Mesenchymal stem cell (in vitro differentiated cells and primary cell): ENCODE results near the gene ADGRL3.

Experiments used
- DNase-seq: peaks from one replicate; pipeline ENCODE4 v3.0.0-alpha.2; 2013
- H2AFZ ChIP-seq: one replicate; pipeline ENCODE4 v1.6.1; 2013; ENCODE audit warnings: low read depth, mild to moderate bottlenecking, control low read depth, inconsistent platforms, low read length, moderate library complexity
- H2AK5ac ChIP-seq: 2 replicates; pipeline ENCODE4 v1.6.1; 2013; ENCODE audit warnings: low read length, moderate library complexity, mild to moderate bottlenecking, inconsistent platforms; ENCODE audit not compliant: severe bottlenecking
- H2BK120ac ChIP-seq: one replicate; pipeline ENCODE4 v1.6.1; 2013; ENCODE audit warnings: low read depth, mild to moderate bottlenecking, inconsistent platforms, low read length, moderate library complexity
- H2BK12ac ChIP-seq, 2 experiments: one replicate each; pipeline ENCODE4 v1.6.1; 2013; ENCODE audit warnings: inconsistent platforms in 2 of 2, low read length in 2 of 2, mild to moderate bottlenecking in 2 of 2, moderate library complexity in 2 of 2, control low read depth in 1 of 2
- H2BK15ac ChIP-seq: one replicate; pipeline ENCODE4 v1.6.1; 2013; ENCODE audit warnings: mild to moderate bottlenecking, low read depth, inconsistent platforms; ENCODE audit not compliant: poor library complexity, severe bottlenecking
- H2BK5ac ChIP-seq: 2 replicates; pipeline ENCODE4 v1.6.1; 2013; ENCODE audit warnings: low read depth, mild to moderate bottlenecking, low read length, control low read depth, inconsistent platforms; ENCODE audit not compliant: poor library complexity, severe bottlenecking
- H3K14ac ChIP-seq, 2 experiments: one replicate each; pipeline ENCODE4 v1.6.1; 2013; ENCODE audit warnings: inconsistent platforms in 2 of 2, low read length in 2 of 2, control low read depth in 1 of 2, mild to moderate bottlenecking in 1 of 2, moderate library complexity in 1 of 2
- H3K18ac ChIP-seq, 2 experiments: one replicate each; pipeline ENCODE4 v1.6.1; 2013; ENCODE audit warnings: inconsistent platforms in 2 of 2, low read length in 2 of 2, control low read depth in 1 of 2, low read depth in 1 of 2, mild to moderate bottlenecking in 1 of 2
- H3K23ac ChIP-seq, 2 experiments: one replicate each; pipeline ENCODE4 v1.6.1; 2013; ENCODE audit warnings: inconsistent platforms in 2 of 2, low read length in 2 of 2, mild to moderate bottlenecking in 2 of 2, moderate library complexity in 2 of 2, control low read depth in 1 of 2
- H3K27ac ChIP-seq: 2 replicates; pipeline ENCODE4 v1.5.1; 2013; ENCODE audit warnings: mild to moderate bottlenecking, moderate library complexity, low read length, control low read depth, inconsistent platforms; ENCODE audit not compliant: poor library complexity, severe bottlenecking
- H3K27me3 ChIP-seq, 2 experiments: 2 replicates each; pipeline versions ENCODE4 v1.6.1 to v1.7.0; 2013; ENCODE audit warnings: low read length in 2 of 2, mild to moderate bottlenecking in 2 of 2, moderate library complexity in 2 of 2, control low read depth in 1 of 2, inconsistent platforms in 1 of 2; ENCODE audit not compliant: control insufficient read depth in 1 of 2, insufficient read depth in 1 of 2
- H3K36me3 ChIP-seq, 2 experiments: 2 replicates each; pipeline versions ENCODE4 v1.6.1 to v1.7.0; 2013; ENCODE audit warnings: low read length in 2 of 2, control low read depth in 1 of 2, inconsistent platforms in 1 of 2, low read depth in 1 of 2, mild to moderate bottlenecking in 1 of 2; ENCODE audit not compliant: insufficient read depth in 2 of 2, control insufficient read depth in 1 of 2
- H3K4ac ChIP-seq, 2 experiments: one replicate each; pipeline ENCODE4 v1.6.1; 2013; ENCODE audit warnings: inconsistent platforms in 2 of 2, low read length in 2 of 2, mild to moderate bottlenecking in 2 of 2, moderate library complexity in 2 of 2, control low read depth in 1 of 2, low read depth in 1 of 2
- H3K4me1 ChIP-seq: 2 replicates; pipeline ENCODE4 v1.6.1; 2013; ENCODE audit warnings: low read depth, low read length, control low read depth; ENCODE audit not compliant: control insufficient read depth, insufficient read depth
- H3K4me2 ChIP-seq: 2 replicates; pipeline ENCODE4 v1.6.1; 2013; ENCODE audit warnings: low read length, mild to moderate bottlenecking, inconsistent platforms; ENCODE audit not compliant: poor library complexity, severe bottlenecking
- H3K4me3 ChIP-seq, 2 experiments: 2 replicates each; pipeline versions ENCODE4 v1.5.1 to v1.7.0; 2013; ENCODE audit warnings: low read length in 2 of 2, mild to moderate bottlenecking in 2 of 2, control low read depth in 1 of 2, low read depth in 1 of 2; ENCODE audit not compliant: insufficient read depth in 1 of 2
- H3K79me1 ChIP-seq: replicated peaks from 2 replicates; pipeline ENCODE4 v1.6.1; 2013; ENCODE audit warnings: mild to moderate bottlenecking, control low read depth, low read length, inconsistent platforms; ENCODE audit not compliant: poor library complexity, severe bottlenecking
- H3K9ac ChIP-seq: 2 replicates; pipeline ENCODE4 v1.7.0; 2013; ENCODE audit warnings: mild to moderate bottlenecking, low read length, moderate library complexity
- H3K9me3 ChIP-seq: 2 replicates; pipeline ENCODE4 v1.7.0; 2013; ENCODE audit warnings: mild to moderate bottlenecking, low read length; ENCODE audit not compliant: control insufficient read depth
- H4K8ac ChIP-seq: one replicate; pipeline ENCODE4 v1.6.1; 2013; ENCODE audit warnings: inconsistent platforms, mild to moderate bottlenecking, low read length, moderate library complexity
- H4K91ac ChIP-seq: one replicate; pipeline ENCODE4 v1.6.1; 2013; ENCODE audit warnings: mild to moderate bottlenecking, low read length, inconsistent platforms
- WGBS: methylation state at CpG from one replicate; pipeline ENCODE4 v1.1.7; 2013; ENCODE audit warnings: mixed read lengths; 5-methylcytosine and 5-hydroxymethylcytosine counted together

Gene ADGRL3

GRCh38 chr4:61445374-61446063 lies 245.4 kb downstream of the ADGRL3 start:
- H3K4me1 ChIP-seq, result peaks cover 2% of the 10 kb centered on the region
- H3K36me3 ChIP-seq, result no peaks in the 10 kb centered on the region
- no peaks in the 10 kb centered on the region for H3K27me3 ChIP-seq
- H3K4me2 ChIP-seq, result no peak overlapping the region
- H4K91ac ChIP-seq, result no peak overlapping the region
- DNase-seq, result no peak
- 100% methylated on average over 2 of the region's 2 CpGs for WGBS
- no peaks in the 10 kb centered on the region for H3K9me3 ChIP-seq
- H2BK12ac ChIP-seq, result no peak overlapping the region
- H2BK15ac ChIP-seq, result no peak overlapping the region
- no peak overlapping the region for H3K9ac ChIP-seq
- H3K18ac ChIP-seq, result no peak overlapping the region
- H2AK5ac ChIP-seq, result no peak overlapping the region
- H4K8ac ChIP-seq, result no peak overlapping the region
- H2AFZ ChIP-seq, result no peak overlapping the region
- no peak overlapping the region for H2BK120ac ChIP-seq
- no peaks in the 10 kb centered on the region for H3K79me1 ChIP-seq
- H3K4me3 ChIP-seq, result no peak overlapping the region
- no peak overlapping the region for H2BK5ac ChIP-seq
- H3K23ac ChIP-seq, result no peak overlapping the region
- no peak overlapping the region for H3K27ac ChIP-seq
- no peak overlapping the region for H3K14ac ChIP-seq
- no peak overlapping the region for H3K4ac ChIP-seq

- Histone ChIP-seq H3K4ac (no peak overlapping the region), H2BK5ac (no peak overlapping the region), H4K8ac (no peak overlapping the region), H3K9ac (no peak overlapping the region), H3K18ac (no peak overlapping the region), H3K79me1 (no peaks in the 10 kb centered on the region), H4K91ac (no peak overlapping the region), H3K27me3 (no peaks in the 10 kb centered on the region), H3K4me2 (no peak overlapping the region), H2BK12ac (no peak overlapping the region), H3K4me3 (no peak overlapping the region), H3K9me3 (no peaks in the 10 kb centered on the region), H2BK120ac (no peak overlapping the region), H2AK5ac (no peak overlapping the region), H3K23ac (no peak overlapping the region), H3K36me3 (no peaks in the 10 kb centered on the region), H3K27ac (no peak overlapping the region), H3K4me1 (peaks cover 2% of the 10 kb centered on the region), H2AFZ (no peak overlapping the region), H3K14ac (no peak overlapping the region), H2BK15ac (no peak overlapping the region)
- DNase-seq, result no peak
Observed at GRCh38 chr4:61446941-61447340, 246.8 kb downstream of the ADGRL3 start.

GRCh38 chr4:61447918-61448317 lies 247.8 kb downstream of the ADGRL3 start:
- Histone ChIP-seq H3K4me1 (peaks cover 2% of the 10 kb centered on the region), H2BK120ac (no peak overlapping the region), H3K18ac (no peak overlapping the region), H3K14ac (no peak overlapping the region), H3K9ac (no peak overlapping the region), H3K79me1 (no peaks in the 10 kb centered on the region), H3K27me3 (no peaks in the 10 kb centered on the region), H2BK5ac (no peak overlapping the region), H4K91ac (no peak overlapping the region), H4K8ac (no peak overlapping the region), H2BK12ac (no peak overlapping the region), H2BK15ac (no peak overlapping the region), H3K27ac (no peak overlapping the region), H3K4me3 (no peak overlapping the region), H2AK5ac (no peak overlapping the region), H3K23ac (no peak overlapping the region), H3K4ac (no peak overlapping the region), H3K4me2 (no peak overlapping the region), H2AFZ (no peak overlapping the region), H3K36me3 (no peaks in the 10 kb centered on the region), H3K9me3 (no peaks in the 10 kb centered on the region)
- no peak for DNase-seq
- WGBS, result 100% methylated on average over 1 of the region's 1 CpG

- Histone ChIP-seq H2BK5ac (no peak overlapping the region), H4K91ac (no peak overlapping the region), H3K27me3 (no peaks in the 10 kb centered on the region), H3K14ac (no peak overlapping the region), H2BK15ac (no peak overlapping the region), H3K4me3 (no peak overlapping the region), H3K23ac (no peak overlapping the region), H3K18ac (no peak overlapping the region), H3K27ac (no peak overlapping the region), H3K4me1 (no peaks in the 10 kb centered on the region), H3K4ac (no peak overlapping the region), H3K36me3 (no peaks in the 10 kb centered on the region), H4K8ac (no peak overlapping the region), H3K9me3 (no peaks in the 10 kb centered on the region), H2AK5ac (no peak overlapping the region), H2BK120ac (no peak overlapping the region), H3K9ac (no peak overlapping the region), H3K79me1 (no peaks in the 10 kb centered on the region), H2AFZ (no peak overlapping the region), H3K4me2 (no peak overlapping the region), H2BK12ac (no peak overlapping the region)
- no peak for DNase-seq
- 77% methylated on average over 3 of the region's 3 CpGs for WGBS
Observed at GRCh38 chr4:61451935-61452334, 251.8 kb downstream of the ADGRL3 start.
